GM23248 (cell line): ENCODE measurements around the gene MAG. TPM values are rescaled to one million over a fixed set of nuclear protein-coding genes. Genes with fewer than 3 reads are reported as not detected.

ENCODE experiments used
- DNase-seq: peaks from one replicate; pipeline ENCODE4 v3.0.0-alpha.2; 2015
- H2AFZ ChIP-seq: fragments of 200-600 bp; sonication (generic); 2 replicates; pipeline ENCODE4 v1.6.1; 2016; ENCODE audit warnings: antibody characterized with exemption
- H3F3A ChIP-seq: fragments of 200-600 bp; sonication (generic); 2 replicates; pipeline ENCODE4 v1.6.1; 2016; ENCODE audit warnings: mild to moderate bottlenecking, antibody characterized with exemption, mixed run types; ENCODE audit not compliant: insufficient read depth
- H3K27ac ChIP-seq: fragments of 200-600 bp; sonication (generic); 2 replicates; pipeline ENCODE4 v1.5.1; 2016; ENCODE audit warnings: mild to moderate bottlenecking
- H3K27me3 ChIP-seq: fragments of 200-600 bp; sonication (generic); replicated peaks from 2 replicates; pipeline ENCODE4 v1.6.1; 2016; ENCODE audit warnings: mild to moderate bottlenecking; ENCODE audit not compliant: insufficient read depth
- H3K36me3 ChIP-seq: fragments of 200-600 bp; sonication (generic); 2 replicates; pipeline ENCODE4 v1.6.1; 2016; ENCODE audit warnings: low read depth, mild to moderate bottlenecking
- H3K4me1 ChIP-seq: fragments of 200-600 bp; sonication (generic); 2 replicates; pipeline ENCODE4 v1.6.1; 2016; ENCODE audit warnings: mild to moderate bottlenecking; ENCODE audit not compliant: insufficient read depth
- H3K4me2 ChIP-seq: fragments of 200-600 bp; sonication (generic); one replicate; pipeline ENCODE4 v1.6.1; 2016; ENCODE audit warnings: mild to moderate bottlenecking; ENCODE audit not compliant: unreplicated experiment
- H3K4me3 ChIP-seq: fragments of 200-600 bp; sonication (generic); 2 replicates; pipeline ENCODE4 v1.5.1; 2016; ENCODE audit warnings: mild to moderate bottlenecking
- H3K79me2 ChIP-seq: fragments of 200-600 bp; sonication (generic); 2 replicates; pipeline ENCODE4 v1.6.1; 2016; ENCODE audit warnings: mild to moderate bottlenecking; ENCODE audit not compliant: insufficient read depth
- H3K9ac ChIP-seq: fragments of 200-600 bp; sonication (generic); 2 replicates; pipeline ENCODE4 v1.6.1; 2016; ENCODE audit warnings: mild to moderate bottlenecking
- H3K9me2 ChIP-seq: fragments of 200-600 bp; sonication (generic); 2 replicates; pipeline ENCODE4 v1.6.1; 2016; ENCODE audit warnings: mixed run types, mild to moderate bottlenecking, moderate library complexity; ENCODE audit not compliant: insufficient read depth
- H3K9me3 ChIP-seq: fragments of 200-600 bp; sonication (generic); one replicate; pipeline ENCODE4 v1.6.1; 2017; ENCODE audit warnings: low read depth
- H4K20me1 ChIP-seq: fragments of 200-600 bp; sonication (generic); 2 replicates; pipeline ENCODE4 v1.6.0; 2016; ENCODE audit not compliant: insufficient read depth
- EZH2 ChIP-seq: fragments of 200-600 bp; sonication (generic); IDR thresholded peaks from 2 replicates; pipeline ENCODE4 v1.6.1; 2018; ENCODE audit warnings: antibody characterized with exemption, mild to moderate bottlenecking; ENCODE audit not compliant: insufficient read depth, poor library complexity, severe bottlenecking
- EZH2phosphoT487 ChIP-seq: fragments of 200-600 bp; sonication (generic); IDR thresholded peaks from 2 replicates; pipeline ENCODE4 v1.6.1; 2018; ENCODE audit warnings: antibody characterized with exemption, moderate library complexity, mild to moderate bottlenecking, low read depth; ENCODE audit not compliant: insufficient read depth
- WGBS, 2 experiments: methylation state at CpG; one replicate each; pipeline ENCODE4 v1.1.6; 2015 to 2017; ENCODE audit warnings: low lambda C conversion rate in 2 of 2, low coverage in 1 of 2; ENCODE audit errors: missing lambda C conversion rate in 2 of 2; 5-methylcytosine and 5-hydroxymethylcytosine counted together
- in situ Hi-C: fragments of 300-500 bp; cut with MboI; formaldehyde crosslinking; loops from 2 replicates; pipeline ENCODE4 v1.15.0; 2020
- polyA plus RNA-seq: library from polyadenylated mRNA; unstranded; fragments of >200 nt; fragmentation: Nextera tagmentation; extraction: Ambion mirVana; gene quantifications from 2 replicates; pipeline ENCODE4 v1.2.1, GENCODE V29; 2016
- total RNA-seq: library from RNA; depleted of rRNA; stranded (reverse); fragments of >200 nt; shearing (Covaris generic); gene quantifications from 2 replicates; pipeline ENCODE4 v1.2.3, GENCODE V29; 2014

The MAG gene
- total and polyA plus RNA-seq, 2 experiments from 2014 or later = not detected

GRCh38 chr19:35332817-35333216, 40.9 kb downstream of the MAG start:
- no peaks in the 10 kb centered on the region for H3K9me3 ChIP-seq
- 55 to 58% methylated on average over 12 of the region's 12 CpGs for WGBS, 2 experiments
- in situ Hi-C loops = no loop called here

GRCh38 chr19:35334144-35334753, 42.3 kb downstream of the MAG start:
- Histone ChIP-seq H3K9me3 (no peaks in the 10 kb centered on the region), H2AFZ (no peak overlapping the region), H3K9me2 (no peaks in the 10 kb centered on the region), H3K36me3 (no peaks in the 10 kb centered on the region), H3K4me2 (no peak overlapping the region), H3K4me3 (no peak overlapping the region), H3K27ac (no peak overlapping the region), H3K79me2 (no peaks in the 10 kb centered on the region), H3F3A (no peaks in the 10 kb centered on the region), H3K9ac (no peak overlapping the region), H4K20me1 (no peaks in the 10 kb centered on the region), H3K27me3 (peaks cover 11% of the 10 kb centered on the region), H3K4me1 (no peaks in the 10 kb centered on the region)
- in situ Hi-C loops = no loop called here
- WGBS, 2 experiments = 80 to 82% methylated on average over 10 of the region's 10 CpGs
- no peak for TF ChIP-seq EZH2
- TF ChIP-seq EZH2phosphoT487 = no peak
- DNase-seq = no peak

More at GRCh38 chr19:35332817-35333216, 40.9 kb downstream of the MAG start:
- H4K20me1 ChIP-seq = no peaks in the 10 kb centered on the region
- TF ChIP-seq EZH2phosphoT487 (no peak), EZH2 (no peak)
- no peak overlapping the region for H3K27ac ChIP-seq
- no peaks in the 10 kb centered on the region for H3K9me2 ChIP-seq
- no peaks in the 10 kb centered on the region for H3K36me3 ChIP-seq
- no peak overlapping the region for H3K4me2 ChIP-seq
- H3F3A ChIP-seq = no peaks in the 10 kb centered on the region
- H3K4me3 ChIP-seq = no peak overlapping the region
- no peak for DNase-seq
- H3K4me1 ChIP-seq = no peaks in the 10 kb centered on the region
- H3K9ac ChIP-seq = no peak overlapping the region
- H3K79me2 ChIP-seq = no peaks in the 10 kb centered on the region
- H3K27me3 ChIP-seq = peaks cover 12% of the 10 kb centered on the region
- H2AFZ ChIP-seq = no peak overlapping the region

GRCh38 chr19:35336166-35336955, 44.4 kb downstream of the MAG start:
- Histone ChIP-seq H3K27me3 (peaks cover 5% of the 10 kb centered on the region; the same call in 1 of the 2 replicates), H3K9me2 (no peaks in the 10 kb centered on the region), H3K4me2 (no peak overlapping the region), H4K20me1 (no peaks in the 10 kb centered on the region), H3K9me3 (no peaks in the 10 kb centered on the region), H3K79me2 (no peaks in the 10 kb centered on the region), H3K9ac (no peak overlapping the region), H3F3A (no peaks in the 10 kb centered on the region), H3K36me3 (no peaks in the 10 kb centered on the region), H3K4me1 (no peaks in the 10 kb centered on the region), H3K27ac (no peak overlapping the region), H2AFZ (no peak overlapping the region), H3K4me3 (no peak overlapping the region)
- no peak for DNase-seq
- TF ChIP-seq EZH2 = no peak
- no peak for TF ChIP-seq EZH2phosphoT487
- in situ Hi-C loops = no loop called here
- WGBS, 2 experiments = 62 to 65% methylated on average over 21 of the region's 21 CpGs

- Histone ChIP-seq H3K4me1 (no peaks in the 10 kb centered on the region), H3K36me3 (no peaks in the 10 kb centered on the region), H3F3A (no peaks in the 10 kb centered on the region), H3K4me2 (no peak overlapping the region), H3K79me2 (no peaks in the 10 kb centered on the region), H2AFZ (no peak overlapping the region), H3K27me3 (no peaks in the 10 kb centered on the region), H3K9ac (no peak overlapping the region), H3K9me3 (no peaks in the 10 kb centered on the region), H3K9me2 (no peaks in the 10 kb centered on the region), H3K4me3 (no peak overlapping the region), H4K20me1 (no peaks in the 10 kb centered on the region), H3K27ac (no peak overlapping the region)
- 67 to 68% methylated on average over 22 to 25 of the region's 25 CpGs for WGBS, 2 experiments
- TF ChIP-seq EZH2 (no peak), EZH2phosphoT487 (no peak)
- no peak for DNase-seq
- in situ Hi-C loops = no loop called here
These were observed 45.4 kb downstream of the MAG start for GRCh38 chr19:35337097-35337983.
